ENCODE measurements around the gene PAX4.
"Not testable (repeated sequence)": the region's sequence is repeated elsewhere in the genome, so short reads cannot be mapped to it uniquely, and the experiment has no call there.

PAX4 gene

DNA sequence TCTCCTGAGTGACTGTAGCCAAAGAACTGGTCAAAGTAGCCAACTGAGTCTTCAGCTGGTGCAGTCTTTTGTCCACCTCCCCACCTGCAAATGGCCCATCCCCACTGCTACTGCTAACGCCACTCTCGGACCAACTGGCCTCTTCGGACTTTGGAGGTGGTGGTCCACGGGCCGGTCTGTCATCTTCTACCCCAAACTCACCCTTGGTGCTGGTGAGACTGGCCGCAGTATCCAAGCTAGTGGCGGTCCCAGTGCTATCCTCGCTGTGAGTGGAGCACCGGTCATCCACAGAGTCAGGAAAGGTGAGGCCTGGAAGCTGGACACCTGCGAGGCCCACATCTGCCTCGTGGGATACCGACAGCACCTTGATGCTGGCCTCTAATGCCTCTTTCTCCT is 33.3 kb downstream of the PAX4 start:
- no peak for DNase-seq

DNA sequence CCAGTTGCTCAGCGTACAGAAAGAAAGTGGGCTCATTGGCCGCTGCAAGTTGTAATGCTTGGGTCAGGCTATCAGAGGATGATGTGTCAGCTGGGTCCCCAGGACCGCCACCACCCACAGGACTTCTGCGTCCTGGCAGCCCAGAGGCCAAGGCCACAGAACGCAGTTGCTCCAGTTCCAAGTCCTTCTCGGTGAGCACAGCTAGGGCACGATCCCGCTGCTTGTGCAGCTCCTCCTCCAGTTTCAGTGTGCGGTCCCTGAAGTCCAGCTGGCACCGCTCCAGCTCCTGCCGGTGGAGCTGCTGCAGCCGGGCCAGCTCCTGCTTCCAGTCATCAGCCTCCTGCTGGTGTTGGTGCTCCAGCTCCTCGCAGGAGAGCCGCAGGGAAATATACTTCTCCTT is 35.6 kb downstream of the PAX4 start:
- peak; percentile 29 for DNase-seq

DNA sequence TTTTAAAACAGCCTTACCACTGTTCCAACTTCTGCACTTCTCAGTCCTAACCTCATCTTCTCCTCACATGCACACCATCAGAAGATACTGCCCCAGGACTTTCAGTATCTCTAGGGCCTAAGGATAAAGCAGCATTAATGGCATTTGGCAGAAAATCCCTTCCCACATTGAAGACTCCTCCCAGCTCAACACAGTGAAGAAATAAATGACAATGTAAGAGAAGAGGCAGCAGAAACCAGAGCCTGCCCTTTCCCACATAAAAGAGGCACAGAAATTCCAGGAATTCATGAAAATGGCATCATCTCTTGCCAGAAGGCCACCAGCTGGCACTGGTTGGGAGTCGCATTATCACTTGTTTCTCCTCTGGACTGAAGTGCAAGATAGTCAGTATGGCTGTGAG is 36.2 kb downstream of the PAX4 start:
- no peak for DNase-seq

DNA sequence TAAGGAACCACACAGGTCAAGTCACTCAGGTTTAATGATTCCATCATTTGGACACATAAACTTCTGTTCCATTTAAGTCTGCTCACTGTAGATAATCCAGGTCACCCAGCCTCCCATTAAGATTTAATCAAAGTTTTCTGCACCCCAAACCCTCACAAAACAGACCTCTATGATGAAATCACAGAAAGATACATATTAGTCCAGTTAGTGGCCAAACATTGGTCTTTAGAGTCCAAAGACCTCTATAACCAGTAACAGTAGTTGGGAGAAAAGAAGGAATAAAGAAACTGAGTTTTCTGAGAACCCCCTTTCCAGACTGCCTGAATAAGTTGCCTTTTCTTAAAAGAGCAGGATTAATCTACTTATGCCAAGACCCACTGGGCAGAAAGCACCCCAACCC is 37.3 kb downstream of the PAX4 start:
- DNase-seq, result no peak

DNA sequence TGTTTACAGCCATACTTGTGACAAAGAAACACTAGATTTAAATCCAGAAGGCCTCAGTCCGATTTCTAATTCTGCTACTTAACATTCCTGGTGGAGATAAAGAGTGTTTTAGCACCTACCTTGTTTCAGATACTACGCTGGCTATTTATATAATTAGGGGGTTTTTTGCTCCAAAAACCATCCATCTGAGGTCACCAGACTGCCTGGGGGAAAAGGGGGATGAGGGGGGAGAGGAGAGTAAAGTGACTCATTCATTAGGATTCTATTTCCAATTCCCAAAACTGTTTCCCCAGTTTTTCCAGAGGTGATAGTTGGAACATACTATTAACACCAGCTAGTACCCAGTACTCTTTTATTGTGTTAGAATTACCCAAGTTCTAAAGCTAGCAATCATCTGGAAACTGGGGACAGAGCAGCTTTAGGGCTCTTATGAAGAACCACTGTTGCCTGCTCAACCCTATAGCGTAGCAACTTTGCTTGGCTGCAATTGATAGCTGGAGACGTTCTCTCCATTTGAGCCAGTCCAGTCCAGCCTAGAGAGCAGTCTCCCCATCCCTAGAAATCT is 39.1 kb downstream of the PAX4 start:
- DNase-seq, result no peak

DNA sequence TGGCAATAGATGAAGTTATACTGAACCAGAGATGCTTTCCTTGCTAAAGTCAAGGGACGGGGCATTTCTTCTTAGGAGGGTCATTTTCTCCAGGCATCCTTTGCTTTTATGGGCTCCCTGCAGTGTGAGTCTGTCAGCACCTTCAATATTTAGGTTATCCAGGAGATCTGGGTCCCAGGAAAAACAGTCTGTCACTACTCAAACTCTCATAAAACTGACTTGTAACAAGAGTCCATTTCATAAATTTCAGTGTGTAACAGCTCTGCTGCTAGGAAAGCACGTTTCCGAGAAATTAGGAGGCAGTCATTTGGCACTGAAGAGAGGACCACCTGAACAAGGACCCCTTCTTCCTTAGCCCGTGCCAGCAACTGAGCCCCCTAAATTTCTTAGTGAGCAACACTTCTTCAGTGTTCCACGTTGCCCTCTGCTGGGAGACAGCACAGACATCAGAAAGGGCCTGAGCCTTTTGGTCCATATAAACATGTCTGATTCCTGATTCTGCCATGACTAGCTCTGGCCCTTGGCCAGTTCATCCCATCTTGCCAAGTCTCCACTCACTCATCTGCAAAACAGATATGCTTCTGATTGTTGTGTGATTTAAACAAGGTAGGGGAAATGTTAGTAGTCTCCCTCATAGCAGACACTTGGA is 39.8 kb downstream of the PAX4 start:
- DNase-seq, result no peak

DNA sequence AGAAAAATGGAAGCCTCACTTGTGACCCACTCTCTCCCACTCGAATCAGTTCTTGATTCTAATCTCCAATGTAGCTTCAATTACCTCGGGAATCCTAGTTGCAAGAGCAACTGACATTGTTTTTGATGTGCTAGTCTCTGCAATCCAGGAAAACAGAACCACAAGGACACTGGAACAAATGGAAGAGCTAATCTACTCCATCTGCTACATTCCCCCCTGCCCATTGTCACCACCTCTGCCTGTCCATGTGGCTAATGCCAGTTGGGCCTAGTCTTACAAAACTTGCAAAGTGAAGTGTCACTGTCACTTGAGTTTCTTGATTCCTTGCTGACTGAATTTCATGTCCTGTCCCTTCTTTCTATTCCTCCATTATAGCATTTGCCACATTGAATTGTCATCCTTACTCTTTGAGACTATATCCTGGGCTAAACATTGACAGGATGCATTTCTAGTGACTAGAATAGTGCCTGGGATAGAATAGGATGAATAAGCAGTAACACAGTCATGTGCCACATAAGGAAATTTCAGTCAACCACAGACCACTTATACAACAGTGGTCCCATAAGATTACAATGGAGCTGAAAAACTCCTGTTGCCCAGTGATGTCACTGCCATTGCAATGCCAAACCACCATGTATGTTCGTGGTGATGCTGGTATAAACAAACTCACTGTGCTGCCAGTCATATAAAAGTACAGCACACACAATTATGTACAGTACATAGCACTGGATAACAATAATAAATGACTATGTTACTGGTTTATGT is 46.0 kb downstream of the PAX4 start:
- DNase-seq, result no peak

DNA sequence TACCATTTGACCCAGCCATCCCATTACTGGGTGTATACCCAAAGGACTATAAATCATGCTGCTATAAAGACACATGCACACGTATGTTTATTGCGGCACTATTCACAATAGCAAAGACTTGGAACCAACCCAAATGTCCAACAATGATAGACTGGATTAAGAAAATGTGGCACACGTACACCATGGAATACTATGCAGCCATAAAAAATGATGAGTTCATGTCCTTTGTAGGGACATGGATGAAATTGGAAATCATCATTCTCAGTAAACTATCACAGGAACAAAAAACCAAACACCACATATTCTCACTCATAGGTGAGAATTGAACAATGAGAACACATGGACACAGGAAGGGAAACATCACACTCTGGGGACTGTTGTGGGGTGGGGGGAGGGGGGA is 49.9 kb downstream of the PAX4 start:
- DNase-seq, result not testable (repeated sequence)

DNA sequence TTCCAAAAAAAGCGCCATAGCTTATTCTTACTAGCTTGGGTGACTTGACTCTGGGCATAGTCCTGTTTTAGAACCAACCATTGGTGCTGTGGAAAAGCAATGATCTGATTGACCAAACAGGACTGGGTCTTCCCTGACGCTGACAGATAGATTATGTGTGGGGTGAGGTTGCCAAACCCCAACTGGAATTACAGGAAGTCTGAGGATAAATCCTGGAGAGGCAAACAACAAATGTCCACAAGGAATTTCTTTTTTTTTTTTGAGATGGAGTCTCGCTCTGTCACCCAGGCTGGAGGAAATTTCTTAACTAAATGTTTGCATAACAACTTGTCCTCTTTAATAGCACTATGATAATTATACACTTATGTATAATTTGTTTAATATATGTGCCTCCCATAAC is 51.7 kb downstream of the PAX4 start:
- DNase-seq, result no peak

Data from midbrain (tissue), 1 donor.